ENCODE measurements around the gene NOG.

The NOG gene

GRCh38 chr17:56624912-56625311 lies 31.4 kb downstream of the NOG start:
- H3K4me2 ChIP-seq (ENCODE audit: low read length) = no peak overlapping the region
- H3K9me2 ChIP-seq (replicated peaks; ENCODE audit: control insufficient read depth, low read length) = no peaks in the 10 kb centered on the region
- no peak overlapping the region for H3K4me3 ChIP-seq (ENCODE audit: low read length)
- H3K4me1 ChIP-seq (ENCODE audit: control insufficient read depth, low read length) = no peaks in the 10 kb centered on the region
- H3K9me3 ChIP-seq (ENCODE audit: control insufficient read depth, insufficient read depth, low read length) = no peaks in the 10 kb centered on the region
- H3K27me3 ChIP-seq (ENCODE audit: control insufficient read depth, low read length) = peaks cover 10% of the 10 kb centered on the region; the same call in 1 of the 2 replicates
- no peaks in the 10 kb centered on the region for H4K20me1 ChIP-seq (ENCODE audit: control insufficient read depth, insufficient read depth, low read depth, low read length)
- H3F3A ChIP-seq (ENCODE audit: control insufficient read depth, insufficient read depth) = no peaks in the 10 kb centered on the region
- TF ChIP-seq, protein P1, sequence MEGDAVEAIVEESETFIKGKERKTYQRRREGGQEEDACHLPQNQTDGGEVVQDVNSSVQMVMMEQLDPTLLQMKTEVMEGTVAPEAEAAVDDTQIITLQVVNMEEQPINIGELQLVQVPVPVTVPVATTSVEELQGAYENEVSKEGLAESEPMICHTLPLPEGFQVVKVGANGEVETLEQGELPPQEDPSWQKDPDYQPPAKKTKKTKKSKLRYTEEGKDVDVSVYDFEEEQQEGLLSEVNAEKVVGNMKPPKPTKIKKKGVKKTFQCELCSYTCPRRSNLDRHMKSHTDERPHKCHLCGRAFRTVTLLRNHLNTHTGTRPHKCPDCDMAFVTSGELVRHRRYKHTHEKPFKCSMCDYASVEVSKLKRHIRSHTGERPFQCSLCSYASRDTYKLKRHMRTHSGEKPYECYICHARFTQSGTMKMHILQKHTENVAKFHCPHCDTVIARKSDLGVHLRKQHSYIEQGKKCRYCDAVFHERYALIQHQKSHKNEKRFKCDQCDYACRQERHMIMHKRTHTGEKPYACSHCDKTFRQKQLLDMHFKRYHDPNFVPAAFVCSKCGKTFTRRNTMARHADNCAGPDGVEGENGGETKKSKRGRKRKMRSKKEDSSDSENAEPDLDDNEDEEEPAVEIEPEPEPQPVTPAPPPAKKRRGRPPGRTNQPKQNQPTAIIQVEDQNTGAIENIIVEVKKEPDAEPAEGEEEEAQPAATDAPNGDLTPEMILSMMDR (IDR thresholded peaks at IDR 0.05; ENCODE audit: low read depth, low read length, poor library complexity, severe bottlenecking) = no peak
- TF ChIP-seq EZH2phosphoT487 (IDR thresholded peaks at IDR 0.05; ENCODE audit: borderline replicate concordance, low read length) = no peak
- H3K27ac ChIP-seq (ENCODE audit: low read depth, low read length) = no peak overlapping the region
- no peaks in the 10 kb centered on the region for H3K79me2 ChIP-seq (ENCODE audit: control insufficient read depth, low read length)
- no peaks in the 10 kb centered on the region for H3K36me3 ChIP-seq (ENCODE audit: control insufficient read depth, low read length)

DNA sequence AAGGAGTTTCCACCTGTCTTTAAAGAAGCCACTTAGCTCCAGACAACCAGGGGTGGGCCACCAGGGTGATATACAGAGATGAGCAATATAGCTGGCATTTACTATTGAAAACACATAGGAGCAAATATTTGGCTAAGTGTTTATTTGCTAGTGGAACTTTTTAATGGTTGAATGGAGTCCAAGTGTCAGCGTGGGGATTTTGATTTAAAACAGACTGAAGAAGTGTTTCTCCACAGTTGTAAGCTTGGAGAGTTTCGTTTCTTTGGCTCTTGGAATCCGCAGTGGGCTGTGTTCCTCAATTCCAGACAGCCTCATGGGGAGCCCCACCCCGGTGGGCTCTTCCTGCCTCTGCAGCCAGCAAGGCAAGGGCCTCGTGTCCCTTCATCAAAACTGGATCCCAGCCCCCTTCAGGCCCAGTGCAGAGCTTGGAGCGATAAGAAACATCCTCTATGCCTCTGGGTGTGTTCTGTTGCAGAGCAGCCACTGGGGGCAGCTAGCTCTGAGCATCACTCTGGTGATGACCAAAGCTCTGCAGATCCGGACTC lies 36.1 kb downstream of the NOG start:
- H3K27me3 ChIP-seq (ENCODE audit: control insufficient read depth, low read length) = peaks cover 5% of the 10 kb centered on the region; the same call in 1 of the 2 replicates
- no peaks in the 10 kb centered on the region for H4K20me1 ChIP-seq (ENCODE audit: control insufficient read depth, insufficient read depth, low read depth, low read length)
- no peaks in the 10 kb centered on the region for H3F3A ChIP-seq (ENCODE audit: control insufficient read depth, insufficient read depth)
- H3K9me2 ChIP-seq (replicated peaks; ENCODE audit: control insufficient read depth, low read length) = no peaks in the 10 kb centered on the region
- no peaks in the 10 kb centered on the region for H3K9me3 ChIP-seq (ENCODE audit: control insufficient read depth, insufficient read depth, low read length)
- TF ChIP-seq, protein P1 (IDR thresholded peaks at IDR 0.05; ENCODE audit: low read depth, low read length, poor library complexity, severe bottlenecking) = peak; percentile 14
- no peak for TF ChIP-seq EZH2phosphoT487 (IDR thresholded peaks at IDR 0.05; ENCODE audit: borderline replicate concordance, low read length)
- H3K4me3 ChIP-seq (ENCODE audit: low read length) = no peak overlapping the region
- no peak overlapping the region for H3K4me2 ChIP-seq (ENCODE audit: low read length)
- H3K79me2 ChIP-seq (ENCODE audit: control insufficient read depth, low read length) = no peaks in the 10 kb centered on the region
- no peak overlapping the region for H3K27ac ChIP-seq (ENCODE audit: low read depth, low read length)
- H3K36me3 ChIP-seq (ENCODE audit: control insufficient read depth, low read length) = no peaks in the 10 kb centered on the region
- H3K4me1 ChIP-seq (ENCODE audit: control insufficient read depth, low read length) = no peaks in the 10 kb centered on the region

DNA sequence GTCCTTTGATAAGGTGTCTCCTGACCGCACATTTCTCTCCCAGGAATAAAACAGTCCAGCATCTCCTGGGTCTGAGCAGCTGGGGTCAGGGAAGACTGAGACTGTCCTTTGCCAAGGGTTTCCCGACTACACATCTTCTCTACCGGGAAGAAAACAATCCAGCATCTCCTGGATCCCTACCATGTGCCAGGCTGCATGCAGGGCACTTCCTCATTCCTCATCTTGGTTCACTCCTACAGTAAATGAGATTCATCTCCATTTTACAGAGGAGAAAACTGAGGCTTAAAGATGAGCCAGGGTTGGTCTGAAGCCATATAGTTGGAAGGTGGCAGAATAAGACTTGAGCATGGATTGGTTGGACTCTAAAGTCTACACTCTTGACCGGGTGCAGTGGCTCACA lies 36.7 kb downstream of the NOG start:
- H3K9me3 ChIP-seq (ENCODE audit: control insufficient read depth, insufficient read depth, low read length) = no peaks in the 10 kb centered on the region
- no peak overlapping the region for H3K27ac ChIP-seq (ENCODE audit: low read depth, low read length)
- no peaks in the 10 kb centered on the region for H3K36me3 ChIP-seq (ENCODE audit: control insufficient read depth, low read length)
- no peaks in the 10 kb centered on the region for H3K9me2 ChIP-seq (replicated peaks; ENCODE audit: control insufficient read depth, low read length)
- H4K20me1 ChIP-seq (ENCODE audit: control insufficient read depth, insufficient read depth, low read depth, low read length) = no peaks in the 10 kb centered on the region
- no peak overlapping the region for H3K4me3 ChIP-seq (ENCODE audit: low read length)
- no peaks in the 10 kb centered on the region for H3F3A ChIP-seq (ENCODE audit: control insufficient read depth, insufficient read depth)
- no peaks in the 10 kb centered on the region for H3K4me1 ChIP-seq (ENCODE audit: control insufficient read depth, low read length)
- H3K4me2 ChIP-seq (ENCODE audit: low read length) = no peak overlapping the region
- TF ChIP-seq EZH2phosphoT487 (IDR thresholded peaks at IDR 0.05; ENCODE audit: borderline replicate concordance, low read length) = no peak
- TF ChIP-seq, protein P1 (IDR thresholded peaks at IDR 0.05; ENCODE audit: low read depth, low read length, poor library complexity, severe bottlenecking) = no peak
- no peaks in the 10 kb centered on the region for H3K79me2 ChIP-seq (ENCODE audit: control insufficient read depth, low read length)
- H3K27me3 ChIP-seq (ENCODE audit: control insufficient read depth, low read length) = peaks cover 4% of the 10 kb centered on the region; the same call in 1 of the 2 replicates
